Gastrocnemius medialis (tissue), 4 donors: ENCODE measurements around the gene SRR.

Experiments used
- POLR2A ChIP-seq, 2 donors: fragments of 450-650 bp; IDR thresholded peaks; one replicate each; pipeline ENCODE4 v1.6.1; 2017; ENCODE audit warnings: antibody characterized with exemption in 2 of 2, mild to moderate bottlenecking in 2 of 2, moderate library complexity in 2 of 2
- TF ChIP-seq, protein P1 (sequence below), 5 experiments: fragments of 450-650 bp in 3 of 5; fragments of 200-600 bp in 2 of 5; sonication (generic) in 2 of 5; IDR thresholded peaks in 4 of 5; conservative IDR thresholded peaks in 1 of 5; 1 replicate in 4 of 5; 2 replicates in 1 of 5; pipeline ENCODE4 v1.5.1; 2016 to 2019; ENCODE audit warnings: antibody characterized with exemption in 5 of 5, mild to moderate bottlenecking in 3 of 5, moderate library complexity in 3 of 5

DNA sequence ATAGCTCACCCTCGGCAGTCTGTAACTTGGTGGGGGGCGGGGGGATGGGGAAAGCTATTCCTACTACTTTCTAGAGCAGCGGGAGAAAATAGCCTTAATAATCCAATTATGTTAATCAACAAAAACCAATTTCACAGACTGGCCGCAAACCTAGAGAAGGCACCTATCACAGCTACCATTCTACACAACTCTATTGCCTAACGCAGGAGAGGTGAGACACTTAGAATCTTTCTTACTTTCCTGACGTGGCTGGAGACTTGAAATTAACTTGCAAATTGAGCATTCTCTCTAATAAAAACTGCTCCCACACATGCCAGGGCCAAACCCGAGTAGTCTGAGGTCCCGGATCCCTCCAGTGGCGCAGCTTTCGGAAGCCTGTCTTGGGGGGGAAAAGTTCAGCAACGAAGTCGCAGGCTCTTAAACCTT is 959 bp upstream of the SRR start:
- TF ChIP-seq, protein P1, sequence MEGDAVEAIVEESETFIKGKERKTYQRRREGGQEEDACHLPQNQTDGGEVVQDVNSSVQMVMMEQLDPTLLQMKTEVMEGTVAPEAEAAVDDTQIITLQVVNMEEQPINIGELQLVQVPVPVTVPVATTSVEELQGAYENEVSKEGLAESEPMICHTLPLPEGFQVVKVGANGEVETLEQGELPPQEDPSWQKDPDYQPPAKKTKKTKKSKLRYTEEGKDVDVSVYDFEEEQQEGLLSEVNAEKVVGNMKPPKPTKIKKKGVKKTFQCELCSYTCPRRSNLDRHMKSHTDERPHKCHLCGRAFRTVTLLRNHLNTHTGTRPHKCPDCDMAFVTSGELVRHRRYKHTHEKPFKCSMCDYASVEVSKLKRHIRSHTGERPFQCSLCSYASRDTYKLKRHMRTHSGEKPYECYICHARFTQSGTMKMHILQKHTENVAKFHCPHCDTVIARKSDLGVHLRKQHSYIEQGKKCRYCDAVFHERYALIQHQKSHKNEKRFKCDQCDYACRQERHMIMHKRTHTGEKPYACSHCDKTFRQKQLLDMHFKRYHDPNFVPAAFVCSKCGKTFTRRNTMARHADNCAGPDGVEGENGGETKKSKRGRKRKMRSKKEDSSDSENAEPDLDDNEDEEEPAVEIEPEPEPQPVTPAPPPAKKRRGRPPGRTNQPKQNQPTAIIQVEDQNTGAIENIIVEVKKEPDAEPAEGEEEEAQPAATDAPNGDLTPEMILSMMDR (IDR thresholded peaks at IDR 0.05 in 4 of 5, conservative IDR thresholded peaks at IDR 0.05 in 1 of 5) = no peak
- no peak for TF ChIP-seq POLR2A (IDR thresholded peaks at IDR 0.05)
